Liver (tissue), 9 donors: ENCODE measurements around the gene SETD1B. TPM values are rescaled to one million over a fixed set of nuclear protein-coding genes. Genes with fewer than 3 reads are reported as not detected.

Experiments used
- DNase-seq: peaks from one replicate; pipeline ENCODE4 v3.0.0-alpha.2; 2017; ENCODE audit warnings: low spot score
- H3K27ac ChIP-seq, 2 donors: one replicate each; pipeline ENCODE4 v1.7.0; 2013; ENCODE audit warnings: inconsistent platforms in 2 of 2, low read length in 2 of 2, control low read depth in 1 of 2, low read depth in 1 of 2, mild to moderate bottlenecking in 1 of 2
- H3K27me3 ChIP-seq, 4 donors: one replicate each; pipeline versions ENCODE4 v1.6.1 to v1.7.0; 2013; ENCODE audit warnings: low read length in 3 of 4, inconsistent platforms in 1 of 4, mild to moderate bottlenecking in 1 of 4, moderate library complexity in 1 of 4; ENCODE audit not compliant: control insufficient read depth in 4 of 4, insufficient read depth in 4 of 4
- H3K36me3 ChIP-seq, 4 donors: one replicate each; pipeline versions ENCODE4 v1.6.1 to v1.7.0; 2013; ENCODE audit warnings: low read length in 3 of 4, mild to moderate bottlenecking in 3 of 4, low read depth in 1 of 4, moderate library complexity in 1 of 4; ENCODE audit not compliant: control insufficient read depth in 4 of 4, insufficient read depth in 3 of 4
- H3K4me1 ChIP-seq, 4 donors: one replicate each; pipeline versions ENCODE4 v1.6.1 to v1.7.0; 2013; ENCODE audit warnings: low read length in 3 of 4, mild to moderate bottlenecking in 3 of 4, moderate library complexity in 1 of 4; ENCODE audit not compliant: control insufficient read depth in 4 of 4, insufficient read depth in 4 of 4
- H3K4me3 ChIP-seq, 3 donors: one replicate each; pipeline versions ENCODE4 v1.6.1 to v1.7.0; 2013; ENCODE audit warnings: low read length in 3 of 3, control low read depth in 1 of 3, low read depth in 1 of 3, mild to moderate bottlenecking in 1 of 3
- H3K9ac ChIP-seq, 2 donors: one replicate each; pipeline ENCODE4 v1.7.0; 2013; ENCODE audit warnings: low read length in 2 of 2, mild to moderate bottlenecking in 2 of 2, moderate library complexity in 2 of 2, control low read depth in 1 of 2, low read depth in 1 of 2
- H3K9me3 ChIP-seq, 4 donors: one replicate each; pipeline versions ENCODE4 v1.6.1 to v1.7.0; 2013; ENCODE audit warnings: low read length in 3 of 4; ENCODE audit not compliant: control insufficient read depth in 4 of 4
- ATF3 ChIP-seq: IDR thresholded peaks from 2 replicates; pipeline ENCODE4 v1.6.1; 2016; ENCODE audit warnings: antibody characterized with exemption
- CTCF ChIP-seq: fragments of 150-350 bp; IDR thresholded peaks from 2 replicates; pipeline ENCODE4 v1.5.1; 2017; ENCODE audit warnings: improper control_type of control experiment, low read depth, low read length; ENCODE audit not compliant: missing input control
- EGR1 ChIP-seq, 2 donors: IDR thresholded peaks; 2 replicates each; pipeline ENCODE4 v1.6.1; 2016 to 2018; ENCODE audit warnings: antibody characterized with exemption in 2 of 2, low read depth in 2 of 2
- FOXA1 ChIP-seq: IDR thresholded peaks from 2 replicates; pipeline ENCODE4 v1.6.1; 2016; ENCODE audit warnings: antibody characterized with exemption
- FOXA2 ChIP-seq: IDR thresholded peaks from 2 replicates; pipeline ENCODE4 v1.6.1; 2016; ENCODE audit warnings: antibody characterized with exemption
- GABPA ChIP-seq, 2 donors: IDR thresholded peaks in 1 of 2; conservative IDR thresholded peaks in 1 of 2; 2 replicates each; pipeline ENCODE4 v1.6.1; 2016; ENCODE audit warnings: antibody characterized with exemption in 2 of 2, mild to moderate bottlenecking in 1 of 2, moderate library complexity in 1 of 2
- HNF4A ChIP-seq, 2 donors: conservative IDR thresholded peaks; 2 replicates each; pipeline ENCODE4 v1.6.1; 2016; ENCODE audit warnings: antibody characterized with exemption in 2 of 2, mild to moderate bottlenecking in 2 of 2
- HNF4G ChIP-seq: IDR thresholded peaks from 2 replicates; pipeline ENCODE4 v1.6.1; 2016; ENCODE audit warnings: antibody characterized with exemption
- JUND ChIP-seq, 2 donors: IDR thresholded peaks; 2 replicates each; pipeline ENCODE4 v1.6.1; 2016; ENCODE audit warnings: antibody characterized with exemption in 2 of 2
- NR2F2 ChIP-seq: IDR thresholded peaks from 2 replicates; pipeline ENCODE4 v1.6.1; 2016; ENCODE audit warnings: antibody characterized with exemption
- RAD21 ChIP-seq, 2 donors: IDR thresholded peaks; 2 replicates each; pipeline ENCODE4 v1.6.1; 2016; ENCODE audit warnings: antibody characterized with exemption in 2 of 2, mild to moderate bottlenecking in 2 of 2
- RXRA ChIP-seq, 2 donors: IDR thresholded peaks; 2 replicates each; pipeline ENCODE4 v1.6.1; 2017 to 2018; ENCODE audit warnings: antibody characterized with exemption in 2 of 2, mild to moderate bottlenecking in 1 of 2
- SP1 ChIP-seq: IDR thresholded peaks from 2 replicates; pipeline ENCODE4 v1.6.1; 2018; ENCODE audit warnings: antibody characterized with exemption, mild to moderate bottlenecking
- TAF1 ChIP-seq: conservative IDR thresholded peaks from 2 replicates; pipeline ENCODE4 v1.6.1; 2016; ENCODE audit warnings: antibody characterized with exemption, mild to moderate bottlenecking
- YY1 ChIP-seq: IDR thresholded peaks from 2 replicates; pipeline ENCODE4 v1.6.1; 2016; ENCODE audit warnings: antibody characterized with exemption, mild to moderate bottlenecking
- ZBTB33 ChIP-seq: IDR thresholded peaks from 2 replicates; pipeline ENCODE4 v1.6.1; 2016; ENCODE audit warnings: antibody characterized with exemption
- WGBS: extraction: QIAGEN DNeasy Blood & Tissue Kit; methylation state at CpG from one replicate; pipeline ENCODE4 v1.1.7; 2013; 5-methylcytosine and 5-hydroxymethylcytosine counted together
- polyA plus RNA-seq, 2 donors: library from polyadenylated mRNA; stranded (reverse) in 1 of 2; unstranded in 1 of 2; fragments of 200-250 nt in 1 of 2; fragments of >200 nt in 1 of 2; fragmentation: Nextera tagmentation in 1 of 2; extraction: Ambion mirVana in 1 of 2; gene quantifications; one replicate each; pipeline versions ENCODE4 v1.2.1 to v1.2.3, GENCODE V29; 2013 to 2015
- total RNA-seq, 2 donors: library from RNA; depleted of rRNA; stranded (reverse); fragments of >200 nt; gene quantifications; one replicate each; pipeline ENCODE4 v1.2.3, GENCODE V29; 2014
- TF ChIP-seq, protein P1 (sequence below): IDR thresholded peaks from 2 replicates; pipeline ENCODE4 v1.6.1; 2016; ENCODE audit warnings: antibody characterized with exemption
- TF ChIP-seq, protein P2 (sequence below): IDR thresholded peaks from 2 replicates; pipeline ENCODE4 v1.6.1; 2016; ENCODE audit warnings: antibody characterized with exemption, mild to moderate bottlenecking
- donor health status: healthy.
- donor health status: healthy.
- donor health status: healthy.
- donor health status: healthy.
- donor health status: healthy.

Gene SETD1B
- total and polyA plus RNA-seq, 4 donors: 1.8 to 7.9 (median 5.0) TPM

- TF ChIP-seq ZBTB33 (no peak), FOXA1 (no peak), HNF4A (conservative IDR thresholded peaks at IDR 0.05) (no peak), YY1 (no peak)
- TF ChIP-seq, protein P1, sequence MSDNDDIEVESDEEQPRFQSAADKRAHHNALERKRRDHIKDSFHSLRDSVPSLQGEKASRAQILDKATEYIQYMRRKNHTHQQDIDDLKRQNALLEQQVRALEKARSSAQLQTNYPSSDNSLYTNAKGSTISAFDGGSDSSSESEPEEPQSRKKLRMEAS: no peak
Observed at GRCh38 chr12:121837680-121838079, 33.9 kb downstream of the SETD1B start (continued).

DNA sequence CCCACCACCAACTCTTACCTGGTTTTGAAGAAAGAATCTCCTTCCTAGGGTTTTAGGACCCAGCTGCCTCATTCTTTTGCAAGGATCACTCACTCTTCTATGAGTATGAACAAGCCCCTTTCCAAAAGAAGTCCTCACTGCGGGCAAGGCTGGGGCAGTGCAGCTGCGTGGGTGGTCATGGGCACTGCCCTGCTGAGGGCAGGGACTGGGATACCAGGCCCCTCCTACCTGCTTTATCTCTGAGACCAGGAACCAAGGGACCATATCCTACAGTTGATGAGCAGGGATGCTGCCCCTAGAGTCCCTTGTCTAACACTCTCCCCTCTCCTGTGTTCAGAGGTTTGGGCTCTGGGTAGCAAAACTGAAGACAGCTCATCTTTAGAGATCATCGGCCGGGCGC, 34.3 kb downstream of the SETD1B start:
- no peak overlapping the region for H3K27ac ChIP-seq
- 79% methylated on average over 5 of the region's 5 CpGs for WGBS
- H3K9me3 ChIP-seq: no peaks in the 10 kb centered on the region
- H3K9ac ChIP-seq: no peak overlapping the region
- H3K4me1 ChIP-seq: no peaks in the 10 kb centered on the region
- no peak for DNase-seq
- TF ChIP-seq SP1: no peak
- no peak for TF ChIP-seq RXRA (IDR thresholded peaks at IDR 0.05)
- no peak for TF ChIP-seq TAF1
- TF ChIP-seq EGR1 (IDR thresholded peaks at IDR 0.05; ENCODE audit: low read depth in 2 of 2): peak in 1 of 2 donors; percentile 20
- peaks cover 12 to 30% (median 21%) of the 10 kb centered on the region in 4 donors for H3K36me3 ChIP-seq
- H3K27me3 ChIP-seq: no peaks in the 10 kb centered on the region
- no peak overlapping the region for H3K4me3 ChIP-seq

DNA sequence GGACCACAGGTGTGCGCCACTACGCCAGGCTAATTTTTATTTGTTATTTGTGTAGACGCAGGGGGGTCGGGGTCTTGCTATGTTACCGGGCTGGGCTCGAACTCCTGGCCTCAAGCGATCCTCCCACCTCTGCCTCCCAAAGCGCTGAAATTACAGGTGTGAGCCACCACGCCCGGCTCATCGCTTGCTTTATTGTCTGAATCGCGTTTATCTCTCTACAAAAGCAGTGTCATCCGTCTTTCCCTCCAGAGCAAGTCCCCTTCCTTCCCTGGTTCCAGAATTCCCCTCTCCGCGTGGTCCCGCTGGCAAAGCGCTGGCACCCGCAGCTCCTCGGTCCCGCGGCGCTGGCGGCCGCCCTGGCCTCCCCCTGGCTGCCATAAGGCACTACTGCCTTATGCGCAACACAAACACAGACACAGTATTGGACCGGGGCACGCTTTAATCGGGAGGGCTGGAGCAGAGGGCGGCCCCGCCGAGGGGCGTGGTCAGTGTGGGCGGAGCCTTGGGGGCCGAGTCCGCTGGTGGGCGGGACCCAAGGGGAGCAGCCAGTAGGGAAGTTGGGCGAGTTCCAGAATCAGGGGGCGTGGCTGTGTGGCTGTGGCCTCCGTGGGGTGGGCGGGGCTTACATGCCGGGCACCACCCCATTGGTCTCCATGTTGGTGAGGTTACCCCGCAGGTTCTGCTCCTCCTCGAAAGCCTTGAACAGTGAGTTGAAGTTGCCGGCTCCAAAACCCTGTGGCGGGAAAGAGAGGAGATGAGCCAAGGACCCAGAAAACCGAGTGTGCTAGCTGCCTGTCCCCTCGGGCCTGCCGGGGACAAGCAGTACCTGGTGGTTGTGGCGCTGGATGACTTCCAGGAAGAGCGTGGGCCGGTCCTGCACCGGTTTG, 35.5 kb downstream of the SETD1B start:
- peak overlapping the region; percentile 49 to 66 (median 51) for H3K4me3 ChIP-seq
- H3K27ac ChIP-seq: peak overlapping the region; percentile 5 to 35
- H3K27me3 ChIP-seq: no peaks in the 10 kb centered on the region
- DNase-seq: peak; percentile 100
- 39% methylated on average over 53 of the region's 53 CpGs for WGBS
- H3K9me3 ChIP-seq: no peaks in the 10 kb centered on the region
- H3K36me3 ChIP-seq: peaks cover 12 to 41% (median 31%) of the 10 kb centered on the region in 4 donors
- H3K4me1 ChIP-seq: peaks cover 0 to 4% (median 1%) of the 10 kb centered on the region in 4 donors
- TF ChIP-seq EGR1 (IDR thresholded peaks at IDR 0.05; ENCODE audit: low read depth in 2 of 2) (no peak), CTCF (peak; percentile 22), JUND (IDR thresholded peaks at IDR 0.05) (no peak), SP1 (peak; percentile 68), HNF4A (conservative IDR thresholded peaks at IDR 0.05) (no peak), ZBTB33 (no peak), ATF3 (no peak), FOXA2 (no peak), RAD21 (IDR thresholded peaks at IDR 0.05) (peak in 1 of 2 donors; percentile 37), GABPA (IDR thresholded peaks at IDR 0.05 in 1 of 2, conservative IDR thresholded peaks at IDR 0.05 in 1 of 2) (no peak), FOXA1 (no peak), HNF4G (no peak), NR2F2 (no peak), RXRA (IDR thresholded peaks at IDR 0.05) (no peak), YY1 (peak; percentile 73), TAF1 (no peak)
- TF ChIP-seq, protein P2, sequence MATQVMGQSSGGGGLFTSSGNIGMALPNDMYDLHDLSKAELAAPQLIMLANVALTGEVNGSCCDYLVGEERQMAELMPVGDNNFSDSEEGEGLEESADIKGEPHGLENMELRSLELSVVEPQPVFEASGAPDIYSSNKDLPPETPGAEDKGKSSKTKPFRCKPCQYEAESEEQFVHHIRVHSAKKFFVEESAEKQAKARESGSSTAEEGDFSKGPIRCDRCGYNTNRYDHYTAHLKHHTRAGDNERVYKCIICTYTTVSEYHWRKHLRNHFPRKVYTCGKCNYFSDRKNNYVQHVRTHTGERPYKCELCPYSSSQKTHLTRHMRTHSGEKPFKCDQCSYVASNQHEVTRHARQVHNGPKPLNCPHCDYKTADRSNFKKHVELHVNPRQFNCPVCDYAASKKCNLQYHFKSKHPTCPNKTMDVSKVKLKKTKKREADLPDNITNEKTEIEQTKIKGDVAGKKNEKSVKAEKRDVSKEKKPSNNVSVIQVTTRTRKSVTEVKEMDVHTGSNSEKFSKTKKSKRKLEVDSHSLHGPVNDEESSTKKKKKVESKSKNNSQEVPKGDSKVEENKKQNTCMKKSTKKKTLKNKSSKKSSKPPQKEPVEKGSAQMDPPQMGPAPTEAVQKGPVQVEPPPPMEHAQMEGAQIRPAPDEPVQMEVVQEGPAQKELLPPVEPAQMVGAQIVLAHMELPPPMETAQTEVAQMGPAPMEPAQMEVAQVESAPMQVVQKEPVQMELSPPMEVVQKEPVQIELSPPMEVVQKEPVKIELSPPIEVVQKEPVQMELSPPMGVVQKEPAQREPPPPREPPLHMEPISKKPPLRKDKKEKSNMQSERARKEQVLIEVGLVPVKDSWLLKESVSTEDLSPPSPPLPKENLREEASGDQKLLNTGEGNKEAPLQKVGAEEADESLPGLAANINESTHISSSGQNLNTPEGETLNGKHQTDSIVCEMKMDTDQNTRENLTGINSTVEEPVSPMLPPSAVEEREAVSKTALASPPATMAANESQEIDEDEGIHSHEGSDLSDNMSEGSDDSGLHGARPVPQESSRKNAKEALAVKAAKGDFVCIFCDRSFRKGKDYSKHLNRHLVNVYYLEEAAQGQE: no peak
- TF ChIP-seq, protein P1: peak; percentile 15
- peak overlapping the region in 1 of 2 donors; percentile 16 for H3K9ac ChIP-seq
